ENCODE measurements around the gene INO80. TPM values are rescaled to one million over a fixed set of nuclear protein-coding genes. Genes with fewer than 3 reads are reported as not detected.
A peak's percentile ranks its signal among the peaks of the same experiment; 100 is the strongest.

INO80 gene
- total RNA-seq, 6 experiments from 2014 or later, result 18.3 to 23.6 (median 19.4) TPM

GRCh38 chr15:40990789-40991188, 125.3 kb downstream of the INO80 start:
- peak overlapping the region; percentile 81 for H3K27ac Mint-ChIP-seq
- no peak overlapping the region for H3K4me3 Mint-ChIP-seq
- peaks cover 60% of the 10 kb centered on the region for H3K36me3 Mint-ChIP-seq (ENCODE audit: low read depth)
- no peak for DNase-seq
- TF ChIP-seq, protein P1, sequence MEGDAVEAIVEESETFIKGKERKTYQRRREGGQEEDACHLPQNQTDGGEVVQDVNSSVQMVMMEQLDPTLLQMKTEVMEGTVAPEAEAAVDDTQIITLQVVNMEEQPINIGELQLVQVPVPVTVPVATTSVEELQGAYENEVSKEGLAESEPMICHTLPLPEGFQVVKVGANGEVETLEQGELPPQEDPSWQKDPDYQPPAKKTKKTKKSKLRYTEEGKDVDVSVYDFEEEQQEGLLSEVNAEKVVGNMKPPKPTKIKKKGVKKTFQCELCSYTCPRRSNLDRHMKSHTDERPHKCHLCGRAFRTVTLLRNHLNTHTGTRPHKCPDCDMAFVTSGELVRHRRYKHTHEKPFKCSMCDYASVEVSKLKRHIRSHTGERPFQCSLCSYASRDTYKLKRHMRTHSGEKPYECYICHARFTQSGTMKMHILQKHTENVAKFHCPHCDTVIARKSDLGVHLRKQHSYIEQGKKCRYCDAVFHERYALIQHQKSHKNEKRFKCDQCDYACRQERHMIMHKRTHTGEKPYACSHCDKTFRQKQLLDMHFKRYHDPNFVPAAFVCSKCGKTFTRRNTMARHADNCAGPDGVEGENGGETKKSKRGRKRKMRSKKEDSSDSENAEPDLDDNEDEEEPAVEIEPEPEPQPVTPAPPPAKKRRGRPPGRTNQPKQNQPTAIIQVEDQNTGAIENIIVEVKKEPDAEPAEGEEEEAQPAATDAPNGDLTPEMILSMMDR (IDR thresholded peaks at IDR 0.05), result no peak
- H3K27me3 Mint-ChIP-seq (ENCODE audit: insufficient read depth), result peaks cover 2% of the 10 kb centered on the region
- no peaks in the 10 kb centered on the region for H3K9me3 Mint-ChIP-seq
- H3K4me1 Mint-ChIP-seq (ENCODE audit: low read depth), result peaks cover 76% of the 10 kb centered on the region

- peaks cover 53% of the 10 kb centered on the region for H3K36me3 Mint-ChIP-seq (ENCODE audit: low read depth)
- no peak overlapping the region for H3K4me3 Mint-ChIP-seq
- peaks cover 5% of the 10 kb centered on the region for H3K27me3 Mint-ChIP-seq (ENCODE audit: insufficient read depth)
- H3K4me1 Mint-ChIP-seq (ENCODE audit: low read depth), result peaks cover 76% of the 10 kb centered on the region
- DNase-seq, result no peak
- TF ChIP-seq, protein P1 (IDR thresholded peaks at IDR 0.05), result no peak
- H3K9me3 Mint-ChIP-seq, result no peaks in the 10 kb centered on the region
- peak overlapping the region; percentile 81; the same call in 1 of the 2 replicates for H3K27ac Mint-ChIP-seq
Observed at GRCh38 chr15:40990080-40990479, 126.0 kb downstream of the INO80 start.

DNA sequence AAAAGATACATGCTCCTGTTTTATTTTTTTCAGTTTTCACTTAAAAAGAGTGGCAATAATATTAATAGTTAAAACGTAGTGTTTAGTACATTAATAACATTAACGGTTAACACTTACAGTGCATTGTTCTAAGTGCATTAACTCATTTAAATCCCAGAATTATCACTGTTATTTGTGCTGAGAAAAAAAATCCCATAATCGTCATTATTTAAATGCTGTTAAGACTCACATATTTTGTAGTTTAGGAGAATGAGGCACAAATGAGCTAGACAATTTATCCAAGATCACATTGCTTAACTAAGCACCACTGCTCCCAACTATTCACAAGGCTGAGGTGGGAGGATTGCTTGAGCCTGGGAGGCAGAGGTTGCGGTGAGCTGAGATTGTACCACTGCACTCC, 127.9 kb downstream of the INO80 start:
- DNase-seq, result no peak
- peaks cover 6% of the 10 kb centered on the region for H3K27me3 Mint-ChIP-seq (ENCODE audit: insufficient read depth)
- no peaks in the 10 kb centered on the region for H3K9me3 Mint-ChIP-seq
- H3K36me3 Mint-ChIP-seq (ENCODE audit: low read depth), result peaks cover 52% of the 10 kb centered on the region
- H3K4me1 Mint-ChIP-seq (ENCODE audit: low read depth), result peaks cover 83% of the 10 kb centered on the region
- H3K4me3 Mint-ChIP-seq, result no peak overlapping the region
- no peak overlapping the region for H3K27ac Mint-ChIP-seq
- TF ChIP-seq, protein P1 (IDR thresholded peaks at IDR 0.05), result no peak

DNA sequence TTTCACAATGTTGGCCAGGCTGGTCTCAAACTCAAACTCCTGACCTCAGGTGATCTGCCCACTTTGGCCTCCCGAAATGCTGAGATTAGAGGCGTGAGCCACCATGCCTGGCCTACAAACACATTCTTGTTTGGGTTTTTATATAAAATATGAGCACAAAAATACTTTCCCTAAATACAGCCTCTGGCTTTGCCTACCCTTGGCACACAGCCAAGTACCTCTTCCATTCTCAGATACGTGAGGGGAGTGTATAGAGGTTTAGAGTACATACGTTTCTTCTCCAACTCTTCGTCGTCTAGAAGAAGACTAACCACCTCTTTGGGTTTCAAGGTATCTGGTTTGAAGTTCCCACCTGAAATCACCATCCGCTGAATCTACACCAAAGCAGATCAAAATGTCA, 129.3 kb downstream of the INO80 start:
- Mint-ChIP-seq H3K4me3 (peak overlapping the region; percentile 35; the same call in 1 of the 2 replicates), H3K9me3 (no peaks in the 10 kb centered on the region), H3K36me3 (ENCODE audit: low read depth) (peaks cover 60% of the 10 kb centered on the region), H3K4me1 (ENCODE audit: low read depth) (peaks cover 83% of the 10 kb centered on the region), H3K27me3 (ENCODE audit: insufficient read depth) (peaks cover 6% of the 10 kb centered on the region), H3K27ac (peak overlapping the region; percentile 67; the same call in 1 of the 2 replicates)
- TF ChIP-seq, protein P1 (IDR thresholded peaks at IDR 0.05), result no peak
- DNase-seq, result no peak

- DNase-seq, result peak; percentile 53
- H3K9me3 Mint-ChIP-seq, result no peaks in the 10 kb centered on the region
- peak overlapping the region; percentile 97 for H3K27ac Mint-ChIP-seq
- H3K27me3 Mint-ChIP-seq (ENCODE audit: insufficient read depth), result peaks cover 6% of the 10 kb centered on the region
- H3K4me1 Mint-ChIP-seq (ENCODE audit: low read depth), result peaks cover 83% of the 10 kb centered on the region
- TF ChIP-seq, protein P1 (IDR thresholded peaks at IDR 0.05), result no peak
- H3K36me3 Mint-ChIP-seq (ENCODE audit: low read depth), result peaks cover 61% of the 10 kb centered on the region
- peak overlapping the region; percentile 75 for H3K4me3 Mint-ChIP-seq
Observed at GRCh38 chr15:40985541-40986330, 130.3 kb downstream of the INO80 start.
